ENCODE results near the gene ALG14. TPM values are rescaled to one million over a fixed set of nuclear protein-coding genes. Genes with fewer than 3 reads are reported as not detected.
"Not testable (repeated sequence)": the region's sequence is repeated elsewhere in the genome, so short reads cannot be mapped to it uniquely, and the experiment has no call there.

The ALG14 gene
- total and polyA plus RNA-seq, 10 of the 15 experiments (the other 5 are each of a cell fraction or from before 2014, with no cell fraction given): 2.6 to 19.2 (median 7.5) TPM

- no peak for FAIRE-seq
- Histone ChIP-seq H2AFZ (ENCODE audit: control insufficient read depth, low read depth, low read length) (no peak overlapping the region), H4K20me1 (ENCODE audit: control insufficient read depth, insufficient read depth) (no peaks in the 10 kb centered on the region), H3K4me1 (ENCODE audit: control insufficient read depth, insufficient read depth, low read length) (no peaks in the 10 kb centered on the region), H3K27me3 (replicated peaks in 1 of 2; ENCODE audit: control insufficient read depth in 2 of 2, insufficient read depth in 2 of 2, low read length in 1 of 2) (no peaks in the 10 kb centered on the region), H3K79me2 (ENCODE audit: control insufficient read depth, insufficient read depth, low read length) (no peaks in the 10 kb centered on the region), H3K36me3 (ENCODE audit: control insufficient read depth in 2 of 2, insufficient read depth in 2 of 2, low read length in 1 of 2) (no peaks in the 10 kb centered on the region), H3K9ac (ENCODE audit: control insufficient read depth, insufficient read depth, low read length) (no peak overlapping the region), H3K4me2 (ENCODE audit: control insufficient read depth, insufficient read depth) (no peak overlapping the region), H3K27ac (ENCODE audit: control insufficient read depth, insufficient read depth) (no peak overlapping the region), H3K4me3 (no peak overlapping the region), H3K9me3 (replicated peaks; ENCODE audit: control insufficient read depth, insufficient read depth, low read length) (no peaks in the 10 kb centered on the region)
- ChIA-PET RAD21 (ENCODE audit: unreplicated experiment) (no interaction called here), POLR2A (interaction anchor here (0.6 kb wide), 1 partner anchor 200 kb away, joined by 3 read pairs; no protein-coding TSS in a partner anchor), CTCF (interaction anchor here (4.2 kb wide), 1 partner anchor 196 kb away, joined by 18 read pairs; no protein-coding TSS in a partner anchor), SMC1A (ENCODE audit: uncharacterized antibody, unreplicated experiment) (interaction anchor here (0.8 to 2.5 kb wide), 3 partner anchors 11 to 196 kb away, joined by 3 to 7 read pairs (median 3); no protein-coding TSS in a partner anchor)
- no TSS peak for BruUV-seq (replicated peaks)
- no peak for ATAC-seq
- in situ Hi-C loops (cut with MboI): no loop called here
- intact Hi-C loops (cut with micrococcal nuclease; ENCODE audit: unreplicated experiment): no loop called here
- WGBS (ENCODE audit: insufficient coverage, insufficient replicate concordance, low lambda C conversion rate, missing lambda C conversion rate): 97% methylated on average over 5 of the region's 5 CpGs
- no peak for DNase-seq (ENCODE audit: low read depth, low spot score)
- TF ChIP-seq SKIL (IDR thresholded peaks at IDR 0.05; ENCODE audit: low read depth, poor library complexity, severe bottlenecking): no peak
- no peak for TF ChIP-seq RAD51 (IDR thresholded peaks at IDR 0.05)
- TF ChIP-seq BRCA1 (IDR thresholded peaks at IDR 0.05; ENCODE audit: low read depth, low read length): no peak
- TF ChIP-seq TBL1XR1 (IDR thresholded peaks at IDR 0.05; ENCODE audit: low read depth, low read length): no peak
- no peak for TF ChIP-seq SMAD1 (IDR thresholded peaks at IDR 0.05; ENCODE audit: low read depth, partially characterized antibody)
These were observed 22.8 kb downstream of the ALG14 start for GRCh38 chr1:95049935-95050334.

GRCh38 chr1:95048317-95048716 is 24.4 kb downstream of the ALG14 start:
- no peak overlapping the region for H3K27ac ChIP-seq (ENCODE audit: control insufficient read depth, insufficient read depth)
- no peaks in the 10 kb centered on the region for H3K9me3 ChIP-seq (replicated peaks; ENCODE audit: control insufficient read depth, insufficient read depth, low read length)
- H2AFZ ChIP-seq (ENCODE audit: control insufficient read depth, low read depth, low read length): no peak overlapping the region
- in situ Hi-C loops (cut with MboI) (no loop called here), intact Hi-C loops (cut with micrococcal nuclease; ENCODE audit: unreplicated experiment) (no loop called here)
- no peak for FAIRE-seq
- no peak overlapping the region for H3K9ac ChIP-seq (ENCODE audit: control insufficient read depth, insufficient read depth, low read length)
- ATAC-seq: no peak
- no peak for TF ChIP-seq TCF7 (IDR thresholded peaks at IDR 0.05; ENCODE audit: borderline replicate concordance)
- no peaks in the 10 kb centered on the region for H4K20me1 ChIP-seq (ENCODE audit: control insufficient read depth, insufficient read depth)
- no peaks in the 10 kb centered on the region for H3K79me2 ChIP-seq (ENCODE audit: control insufficient read depth, insufficient read depth, low read length)
- 98% methylated on average over 3 of the region's 3 CpGs for WGBS (ENCODE audit: insufficient coverage, insufficient replicate concordance, low lambda C conversion rate, missing lambda C conversion rate)
- CTCF ChIA-PET: interaction anchor here (0.8 to 4.2 kb wide), 2 partner anchors 19 to 194 kb away, joined by 3 to 18 read pairs; no protein-coding TSS in a partner anchor
- H3K27me3 ChIP-seq (replicated peaks in 1 of 2; ENCODE audit: control insufficient read depth in 2 of 2, insufficient read depth in 2 of 2, low read length in 1 of 2): no peaks in the 10 kb centered on the region
- H3K36me3 ChIP-seq (ENCODE audit: control insufficient read depth in 2 of 2, insufficient read depth in 2 of 2, low read length in 1 of 2): no peaks in the 10 kb centered on the region
- BruUV-seq (replicated peaks): no TSS peak
- no peak for DNase-seq (ENCODE audit: low read depth, low spot score)
- POLR2A ChIA-PET: no interaction called here
- no peak overlapping the region for H3K4me2 ChIP-seq (ENCODE audit: control insufficient read depth, insufficient read depth)
- no peaks in the 10 kb centered on the region for H3K4me1 ChIP-seq (ENCODE audit: control insufficient read depth, insufficient read depth, low read length)
- no peak overlapping the region for H3K4me3 ChIP-seq
- SMC1A ChIA-PET (ENCODE audit: uncharacterized antibody, unreplicated experiment): interaction anchor here (0.7 to 2.5 kb wide), 2 partner anchors 189 to 194 kb away, joined by 3 to 7 read pairs; no protein-coding TSS in a partner anchor
- RAD21 ChIA-PET (ENCODE audit: unreplicated experiment): no interaction called here

- in situ Hi-C loops (cut with MboI); H3K9ac ChIP-seq (ENCODE audit: control insufficient read depth, insufficient read depth, low read length); FAIRE-seq; H3K4me3 ChIP-seq; BruUV-seq (replicated peaks); ATAC-seq; H3K79me2 ChIP-seq (ENCODE audit: control insufficient read depth, insufficient read depth, low read length); intact Hi-C loops (cut with micrococcal nuclease; ENCODE audit: unreplicated experiment); RAD21 ChIA-PET (ENCODE audit: unreplicated experiment); H3K27ac ChIP-seq (ENCODE audit: control insufficient read depth, insufficient read depth); H3K36me3 ChIP-seq (ENCODE audit: control insufficient read depth in 2 of 2, insufficient read depth in 2 of 2, low read length in 1 of 2); H3K4me2 ChIP-seq (ENCODE audit: control insufficient read depth, insufficient read depth); H3K27me3 ChIP-seq (replicated peaks in 1 of 2; ENCODE audit: control insufficient read depth in 2 of 2, insufficient read depth in 2 of 2, low read length in 1 of 2); POLR2A ChIA-PET; H3K4me1 ChIP-seq (ENCODE audit: control insufficient read depth, insufficient read depth, low read length); H2AFZ ChIP-seq (ENCODE audit: control insufficient read depth, low read depth, low read length); H3K9me3 ChIP-seq (replicated peaks; ENCODE audit: control insufficient read depth, insufficient read depth, low read length); H4K20me1 ChIP-seq (ENCODE audit: control insufficient read depth, insufficient read depth); DNase-seq (ENCODE audit: low read depth, low spot score): not testable (repeated sequence)
- ChIA-PET SMC1A (ENCODE audit: uncharacterized antibody, unreplicated experiment) (interaction anchor here (0.7 kb wide), 1 partner anchor 188 kb away, joined by 3 read pairs; no protein-coding TSS in a partner anchor), CTCF (interaction anchor here (4.2 kb wide), 1 partner anchor 194 kb away, joined by 18 read pairs; no protein-coding TSS in a partner anchor)
- 76% methylated on average over 3 of the region's 3 CpGs for WGBS (ENCODE audit: insufficient coverage, insufficient replicate concordance, low lambda C conversion rate, missing lambda C conversion rate)
These were observed 25.1 kb downstream of the ALG14 start for GRCh38 chr1:95047624-95048023.
